OCI-LY7 (cell line): ENCODE measurements around the gene ZNF688. TPM values are rescaled to one million over a fixed set of nuclear protein-coding genes. Genes with fewer than 3 reads are reported as not detected.

Experiments
- BruUV-seq: library from RNA; stranded (reverse); fragments of 400-500 nt; replicated peaks from 2 replicates; lab custom pipeline; 2021; lab: Mats Ljungman, UMichigan
- CTCF ChIA-PET: fragments of 300-600 bp; sonication (Branson Sonifier 250); formaldehyde crosslinking; loops from one replicate; lab custom pipeline; 2022; ENCODE audit warnings: antibody characterized with exemption; ENCODE audit not compliant: unreplicated experiment; lab: Charles Lee
- POLR2A ChIA-PET: fragments of 300-600 bp; sonication (Branson Sonifier 250); formaldehyde crosslinking; loops from one replicate; lab custom pipeline; 2022; ENCODE audit warnings: antibody characterized with exemption; lab: Charles Lee
- DNase-seq: peaks from one replicate; pipeline ENCODE4 v3.0.0-alpha.2; 2015; ENCODE audit warnings: low spot score
- H2AFZ ChIP-seq: fragments of 200-600 bp; sonication (generic), shearing (Covaris generic); 2 replicates; pipeline ENCODE4 v1.6.1; 2014; ENCODE audit warnings: mild to moderate bottlenecking, antibody characterized with exemption, low read length, moderate library complexity
- H3K27ac ChIP-seq: fragments of 200-600 bp; sonication (generic); 2 replicates; pipeline ENCODE4 v1.5.1; 2014; ENCODE audit warnings: mixed run types, low read depth, mild to moderate bottlenecking, moderate library complexity, low read length, inconsistent platforms; ENCODE audit not compliant: poor library complexity, severe bottlenecking
- H3K36me3 ChIP-seq: fragments of 200-600 bp; sonication (generic); 2 replicates; pipeline ENCODE4 v1.6.1; 2014; ENCODE audit warnings: mild to moderate bottlenecking, antibody characterized with exemption, low read length, moderate library complexity, mixed read lengths; ENCODE audit not compliant: insufficient read depth
- H3K4me1 ChIP-seq: fragments of 200-600 bp; sonication (generic); 2 replicates; pipeline ENCODE4 v1.5.1; 2014; ENCODE audit warnings: mild to moderate bottlenecking, low read length; ENCODE audit not compliant: insufficient read depth, poor library complexity, severe bottlenecking
- H3K4me2 ChIP-seq: fragments of 200-600 bp; sonication (generic); 2 replicates; pipeline ENCODE4 v1.6.1; 2014; ENCODE audit warnings: mild to moderate bottlenecking, low read length
- H3K4me3 ChIP-seq: fragments of 200-600 bp; sonication (generic); 2 replicates; pipeline ENCODE4 v1.5.1; 2014; ENCODE audit warnings: mild to moderate bottlenecking, low read depth, low read length; ENCODE audit not compliant: poor library complexity, severe bottlenecking
- H3K79me2 ChIP-seq: fragments of 200-600 bp; sonication (generic); 2 replicates; pipeline ENCODE4 v1.6.1; 2016; ENCODE audit warnings: low read depth, mild to moderate bottlenecking, low read length, moderate library complexity, mixed read lengths; ENCODE audit not compliant: insufficient read depth
- H3K9me2 ChIP-seq: fragments of 200-600 bp; sonication (generic); 2 replicates; pipeline ENCODE4 v1.6.1; 2016; ENCODE audit warnings: mild to moderate bottlenecking, low read length, mixed read lengths; ENCODE audit not compliant: insufficient read depth
- H3K9me3 ChIP-seq: fragments of 200-600 bp; sonication (generic); 2 replicates; pipeline ENCODE4 v1.6.1; 2014; ENCODE audit warnings: mild to moderate bottlenecking, mixed run types, low read length, mixed read lengths
- H4K20me1 ChIP-seq: fragments of 200-600 bp; sonication (generic); 2 replicates; pipeline ENCODE4 v1.6.1; 2014; ENCODE audit warnings: mild to moderate bottlenecking, antibody characterized with exemption, low read length, moderate library complexity, mixed read lengths; ENCODE audit not compliant: insufficient read depth
- CTCF ChIP-seq: fragments of 200-600 bp; sonication (generic); conservative IDR thresholded peaks from 2 replicates; pipeline ENCODE4 v1.5.1; 2014; ENCODE audit warnings: mild to moderate bottlenecking, antibody characterized with exemption, low read length, moderate library complexity, mixed read lengths
- EZH2phosphoT487 ChIP-seq: fragments of 200-600 bp; sonication (generic); IDR thresholded peaks from 2 replicates; pipeline ENCODE4 v1.6.1; 2018; ENCODE audit warnings: low read depth, borderline replicate concordance, mild to moderate bottlenecking, mixed run types, antibody characterized with exemption, low read length, moderate library complexity, mixed read lengths
- intact Hi-C: fragments of 100-400 bp; cut with micrococcal nuclease; formaldehyde crosslinking; loops from one replicate; pipeline ENCODE4 v1.10.0; 2022; ENCODE audit not compliant: unreplicated experiment
- total RNA-seq, 2 experiments: library from RNA; depleted of rRNA in 1 of 2; stranded (reverse); fragments of >200 nt in 1 of 2; shearing (Covaris generic) in 1 of 2; gene quantifications; 2 replicates each; pipeline ENCODE4 v1.2.3, GENCODE V29; 2014 to 2022

Gene ZNF688
- total RNA-seq, 2 experiments from 2014 or later = 15.3 to 17.5 TPM

DNA sequence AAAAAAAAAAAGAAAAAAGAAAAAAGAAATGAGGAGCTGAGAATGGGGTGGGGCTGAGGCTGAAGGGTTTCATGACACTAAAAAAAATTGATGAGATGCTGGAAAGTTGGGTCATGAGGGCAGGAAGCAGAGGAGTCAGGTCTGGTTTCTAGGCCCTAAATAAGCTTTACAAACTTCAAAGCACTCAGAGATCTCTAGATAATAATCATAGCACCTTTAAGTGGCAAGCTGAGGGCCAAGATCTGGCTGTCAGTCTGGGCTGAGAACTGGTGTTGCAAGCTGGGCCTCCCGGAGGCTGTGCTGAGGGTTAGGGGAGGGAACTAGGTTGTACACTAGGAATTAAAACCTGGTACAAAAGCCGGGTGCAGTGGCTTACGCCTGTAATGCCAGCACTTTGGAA lies 19.7 kb downstream of the ZNF688 start:
- H2AFZ ChIP-seq = no peak overlapping the region
- H3K4me2 ChIP-seq = no peak overlapping the region
- H3K27ac ChIP-seq = no peak overlapping the region
- peaks cover 7% of the 10 kb centered on the region; the same call in 1 of the 2 replicates for H3K79me2 ChIP-seq
- H4K20me1 ChIP-seq = no peaks in the 10 kb centered on the region
- H3K9me2 ChIP-seq = no peaks in the 10 kb centered on the region
- POLR2A ChIA-PET = no interaction called here
- CTCF ChIA-PET = no interaction called here
- H3K4me1 ChIP-seq = no peaks in the 10 kb centered on the region
- peaks cover 30% of the 10 kb centered on the region for H3K36me3 ChIP-seq
- H3K9me3 ChIP-seq = no peaks in the 10 kb centered on the region
- no peak overlapping the region for H3K4me3 ChIP-seq
- intact Hi-C loops = no loop called here
- no peak for TF ChIP-seq CTCF
- no peak for TF ChIP-seq EZH2phosphoT487
- no TSS peak for BruUV-seq
- DNase-seq = no peak

DNA sequence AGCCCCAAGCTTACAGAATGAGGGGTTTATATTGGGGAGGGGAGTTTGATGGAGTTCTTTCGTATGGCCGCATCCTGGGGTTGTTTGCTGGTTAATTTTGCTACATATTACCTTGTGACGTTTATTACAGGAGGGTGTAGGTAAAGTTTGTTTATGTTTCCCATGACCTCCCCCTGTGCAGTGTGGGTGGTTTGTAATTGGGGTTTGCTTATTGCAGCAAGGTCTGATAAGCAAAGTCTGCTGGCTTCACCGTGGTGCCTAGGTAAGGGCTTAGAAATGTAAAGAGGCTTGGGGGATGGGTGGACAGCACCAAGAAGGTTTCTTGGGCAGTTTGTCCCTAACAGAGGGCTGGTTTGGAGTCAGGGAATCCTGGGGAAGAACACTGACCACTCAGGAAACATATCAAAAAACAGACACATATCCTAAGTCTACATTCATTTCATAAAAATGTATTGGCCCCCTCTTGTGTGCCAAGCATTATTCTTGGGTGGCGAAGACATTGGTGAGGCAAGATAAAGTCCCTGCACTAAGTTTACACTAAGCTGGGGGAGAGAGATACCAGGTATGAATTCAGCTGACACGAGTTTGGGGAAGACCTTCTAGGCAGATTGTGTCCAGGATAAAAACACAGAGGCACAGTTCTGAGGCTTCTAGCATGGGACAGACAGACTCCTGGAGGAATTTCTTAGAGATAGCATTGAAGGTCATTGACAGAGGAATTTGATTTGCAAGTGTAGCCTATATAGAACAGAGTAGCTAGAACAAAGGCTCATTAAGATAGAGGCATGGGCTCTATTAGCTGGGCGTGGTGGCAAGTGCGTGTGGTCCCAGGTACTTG lies 22.9 kb downstream of the ZNF688 start:
- Histone ChIP-seq H3K27ac (no peak overlapping the region), H3K9me2 (no peaks in the 10 kb centered on the region), H3K4me3 (no peak overlapping the region), H4K20me1 (no peaks in the 10 kb centered on the region), H3K4me1 (no peaks in the 10 kb centered on the region), H3K79me2 (no peaks in the 10 kb centered on the region), H3K4me2 (no peak overlapping the region), H2AFZ (no peak overlapping the region), H3K9me3 (no peaks in the 10 kb centered on the region), H3K36me3 (peaks cover 14% of the 10 kb centered on the region)
- ChIA-PET POLR2A (no interaction called here), CTCF (no interaction called here)
- no peak for DNase-seq
- intact Hi-C loops = no loop called here
- BruUV-seq = no TSS peak
- no peak for TF ChIP-seq CTCF
- TF ChIP-seq EZH2phosphoT487 = no peak

DNA sequence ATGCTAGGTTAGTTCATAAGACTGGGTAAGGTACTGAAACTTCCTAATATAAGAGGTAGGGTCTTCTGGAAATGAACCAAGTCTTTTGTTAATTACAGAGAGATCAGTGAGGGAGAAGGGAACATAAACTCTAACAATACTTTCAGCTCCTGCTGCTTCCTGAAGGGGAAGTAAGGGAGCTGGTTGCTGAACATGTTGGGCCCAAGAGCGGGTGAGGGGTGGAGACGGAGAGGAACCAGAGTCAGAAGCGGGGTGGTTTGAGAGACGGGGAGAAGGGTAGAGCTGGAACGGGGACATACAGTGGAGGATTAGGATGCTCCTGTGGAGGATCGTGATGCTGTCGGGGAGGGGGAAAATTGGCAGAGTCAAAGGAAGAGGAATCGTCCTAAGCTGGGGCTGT lies 25.4 kb downstream of the ZNF688 start:
- Histone ChIP-seq H2AFZ (no peak overlapping the region), H3K79me2 (no peaks in the 10 kb centered on the region), H3K9me3 (no peaks in the 10 kb centered on the region), H4K20me1 (no peaks in the 10 kb centered on the region), H3K27ac (no peak overlapping the region), H3K4me1 (no peaks in the 10 kb centered on the region), H3K36me3 (no peaks in the 10 kb centered on the region), H3K9me2 (no peaks in the 10 kb centered on the region), H3K4me2 (no peak overlapping the region), H3K4me3 (no peak overlapping the region)
- no TSS peak for BruUV-seq
- TF ChIP-seq EZH2phosphoT487 = no peak
- no peak for TF ChIP-seq CTCF
- ChIA-PET POLR2A (no interaction called here), CTCF (no interaction called here)
- intact Hi-C loops = no loop called here
- DNase-seq = no peak
